Duodenal mucosa (tissue), 2 donors: ENCODE measurements around the gene MRPL32.

Experiments
- H3K27ac ChIP-seq: one replicate; pipeline ENCODE4 v1.7.0; 2013; ENCODE audit warnings: low read depth, low read length
- H3K27me3 ChIP-seq, 2 donors: one replicate each; pipeline ENCODE4 v1.7.0; 2013; ENCODE audit warnings: low read length in 2 of 2, control low read depth in 1 of 2; ENCODE audit not compliant: insufficient read depth in 2 of 2, control insufficient read depth in 1 of 2
- H3K36me3 ChIP-seq, 2 donors: one replicate each; pipeline ENCODE4 v1.7.0; 2013; ENCODE audit warnings: low read length in 2 of 2, control low read depth in 1 of 2; ENCODE audit not compliant: insufficient read depth in 2 of 2, control insufficient read depth in 1 of 2
- H3K4me1 ChIP-seq, 2 donors: one replicate each; pipeline ENCODE4 v1.7.0; 2013; ENCODE audit warnings: low read length in 2 of 2, control low read depth in 1 of 2; ENCODE audit not compliant: insufficient read depth in 2 of 2, control insufficient read depth in 1 of 2
- H3K4me3 ChIP-seq, 2 donors: one replicate each; pipeline ENCODE4 v1.7.0; 2013; ENCODE audit warnings: low read length in 2 of 2, low read depth in 1 of 2
- H3K9ac ChIP-seq, 2 donors: one replicate each; pipeline ENCODE4 v1.7.0; 2013; ENCODE audit warnings: low read length in 2 of 2, low read depth in 1 of 2
- H3K9me3 ChIP-seq, 2 donors: one replicate each; pipeline ENCODE4 v1.7.0; 2013; ENCODE audit warnings: low read length in 2 of 2, control low read depth in 1 of 2; ENCODE audit not compliant: control insufficient read depth in 1 of 2

The MRPL32 gene

GRCh38 chr7:42982604-42983115, 50.5 kb downstream of the MRPL32 start:
- no peaks in the 10 kb centered on the region for H3K9me3 ChIP-seq
- H3K4me3 ChIP-seq = no peak overlapping the region
- H3K4me1 ChIP-seq = no peaks in the 10 kb centered on the region
- H3K27ac ChIP-seq = no peak overlapping the region
- no peak overlapping the region for H3K9ac ChIP-seq
- H3K27me3 ChIP-seq = no peaks in the 10 kb centered on the region
- H3K36me3 ChIP-seq = no peaks in the 10 kb centered on the region

- Histone ChIP-seq H3K27me3 (no peaks in the 10 kb centered on the region), H3K4me3 (no peak overlapping the region), H3K36me3 (no peaks in the 10 kb centered on the region), H3K9me3 (no peaks in the 10 kb centered on the region), H3K9ac (no peak overlapping the region), H3K27ac (no peak overlapping the region), H3K4me1 (no peaks in the 10 kb centered on the region)
Measured at GRCh38 chr7:42984137-42984536, 52.0 kb downstream of the MRPL32 start.

- H3K27me3 ChIP-seq = no peaks in the 10 kb centered on the region
- H3K36me3 ChIP-seq = no peaks in the 10 kb centered on the region
- no peak overlapping the region for H3K9ac ChIP-seq
- no peak overlapping the region for H3K27ac ChIP-seq
- no peaks in the 10 kb centered on the region for H3K4me1 ChIP-seq
- H3K4me3 ChIP-seq = no peak overlapping the region
- H3K9me3 ChIP-seq = no peaks in the 10 kb centered on the region
Measured at GRCh38 chr7:42986213-42986612, 54.0 kb downstream of the MRPL32 start.

- Histone ChIP-seq H3K9me3 (no peaks in the 10 kb centered on the region), H3K27me3 (no peaks in the 10 kb centered on the region), H3K9ac (no peak overlapping the region), H3K27ac (no peak overlapping the region), H3K4me1 (no peaks in the 10 kb centered on the region), H3K4me3 (no peak overlapping the region), H3K36me3 (no peaks in the 10 kb centered on the region)
Measured at GRCh38 chr7:42986781-42987248, 54.6 kb downstream of the MRPL32 start.
